Calu3 (cell line): Measurements from ENCODE around the gene SETX. TPM values are rescaled to one million over a fixed set of nuclear protein-coding genes. Genes with fewer than 3 reads are reported as not detected.

Experiments
- BruUV-seq: library from RNA; stranded (reverse); fragments of 400-500 nt; replicated peaks from 2 replicates; lab custom pipeline; 2021; lab: Mats Ljungman, UMichigan
- CTCF ChIA-PET: fragments of 300-600 bp; sonication (Branson Sonifier 250); formaldehyde crosslinking; loops from one replicate; lab custom pipeline; 2022; ENCODE audit warnings: antibody characterized with exemption; lab: Charles Lee
- DNase-seq: peaks from one replicate; pipeline ENCODE4 v3.0.0; 2022
- H3K27ac Mint-ChIP-seq: one replicate; pipeline ENCODE4 v1.8.0; 2022; ENCODE audit warnings: mixed read lengths; ENCODE audit not compliant: unreplicated experiment
- H3K27me3 Mint-ChIP-seq: one replicate; pipeline ENCODE4 v1.8.0; 2022; ENCODE audit warnings: mixed read lengths; ENCODE audit not compliant: unreplicated experiment
- H3K36me3 Mint-ChIP-seq: one replicate; pipeline ENCODE4 v1.8.0; 2022; ENCODE audit warnings: mild to moderate bottlenecking, moderate library complexity, mixed read lengths; ENCODE audit not compliant: insufficient read depth, unreplicated experiment
- H3K4me1 Mint-ChIP-seq: one replicate; pipeline ENCODE4 v1.8.0; 2022; ENCODE audit warnings: mild to moderate bottlenecking, low read depth, mixed read lengths; ENCODE audit not compliant: unreplicated experiment
- H3K4me3 Mint-ChIP-seq: one replicate; pipeline ENCODE4 v1.8.0; 2022; ENCODE audit warnings: mild to moderate bottlenecking, low read depth, moderate library complexity, mixed read lengths; ENCODE audit not compliant: unreplicated experiment
- H3K9me3 Mint-ChIP-seq: one replicate; pipeline ENCODE4 v1.8.0; 2022; ENCODE audit warnings: low read depth, mixed read lengths; ENCODE audit not compliant: unreplicated experiment
- intact Hi-C: fragments of 100-400 bp; cut with micrococcal nuclease; formaldehyde crosslinking; loops from one replicate; pipeline ENCODE4 v1.10.0; 2022; ENCODE audit not compliant: unreplicated experiment
- total RNA-seq: library from RNA; stranded (reverse); gene quantifications from 2 replicates; pipeline ENCODE4 v1.2.3, GENCODE V29; 2022
- TF ChIP-seq, protein P1 (sequence below): fragments of 200-600 bp; IDR thresholded peaks from one replicate; pipeline ENCODE4 v1.8.0; 2022; ENCODE audit warnings: antibody characterized with exemption; ENCODE audit not compliant: unreplicated experiment

Gene SETX
- total RNA-seq, 1 experiment from 2014 or later = 24.2 TPM

GRCh38 chr9:132232522-132232921 is 122.3 kb downstream of the SETX start:
- H3K9me3 Mint-ChIP-seq = no peaks in the 10 kb centered on the region
- H3K4me3 Mint-ChIP-seq = no peak overlapping the region
- intact Hi-C loops = no loop called here
- DNase-seq = no peak
- TF ChIP-seq, protein P1, sequence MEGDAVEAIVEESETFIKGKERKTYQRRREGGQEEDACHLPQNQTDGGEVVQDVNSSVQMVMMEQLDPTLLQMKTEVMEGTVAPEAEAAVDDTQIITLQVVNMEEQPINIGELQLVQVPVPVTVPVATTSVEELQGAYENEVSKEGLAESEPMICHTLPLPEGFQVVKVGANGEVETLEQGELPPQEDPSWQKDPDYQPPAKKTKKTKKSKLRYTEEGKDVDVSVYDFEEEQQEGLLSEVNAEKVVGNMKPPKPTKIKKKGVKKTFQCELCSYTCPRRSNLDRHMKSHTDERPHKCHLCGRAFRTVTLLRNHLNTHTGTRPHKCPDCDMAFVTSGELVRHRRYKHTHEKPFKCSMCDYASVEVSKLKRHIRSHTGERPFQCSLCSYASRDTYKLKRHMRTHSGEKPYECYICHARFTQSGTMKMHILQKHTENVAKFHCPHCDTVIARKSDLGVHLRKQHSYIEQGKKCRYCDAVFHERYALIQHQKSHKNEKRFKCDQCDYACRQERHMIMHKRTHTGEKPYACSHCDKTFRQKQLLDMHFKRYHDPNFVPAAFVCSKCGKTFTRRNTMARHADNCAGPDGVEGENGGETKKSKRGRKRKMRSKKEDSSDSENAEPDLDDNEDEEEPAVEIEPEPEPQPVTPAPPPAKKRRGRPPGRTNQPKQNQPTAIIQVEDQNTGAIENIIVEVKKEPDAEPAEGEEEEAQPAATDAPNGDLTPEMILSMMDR = no peak
- H3K4me1 Mint-ChIP-seq = peaks cover 6% of the 10 kb centered on the region
- CTCF ChIA-PET = no interaction called here
- H3K27ac Mint-ChIP-seq = no peak overlapping the region
- peaks cover 80% of the 10 kb centered on the region for H3K27me3 Mint-ChIP-seq
- BruUV-seq = no TSS peak
- H3K36me3 Mint-ChIP-seq = no peaks in the 10 kb centered on the region

DNA sequence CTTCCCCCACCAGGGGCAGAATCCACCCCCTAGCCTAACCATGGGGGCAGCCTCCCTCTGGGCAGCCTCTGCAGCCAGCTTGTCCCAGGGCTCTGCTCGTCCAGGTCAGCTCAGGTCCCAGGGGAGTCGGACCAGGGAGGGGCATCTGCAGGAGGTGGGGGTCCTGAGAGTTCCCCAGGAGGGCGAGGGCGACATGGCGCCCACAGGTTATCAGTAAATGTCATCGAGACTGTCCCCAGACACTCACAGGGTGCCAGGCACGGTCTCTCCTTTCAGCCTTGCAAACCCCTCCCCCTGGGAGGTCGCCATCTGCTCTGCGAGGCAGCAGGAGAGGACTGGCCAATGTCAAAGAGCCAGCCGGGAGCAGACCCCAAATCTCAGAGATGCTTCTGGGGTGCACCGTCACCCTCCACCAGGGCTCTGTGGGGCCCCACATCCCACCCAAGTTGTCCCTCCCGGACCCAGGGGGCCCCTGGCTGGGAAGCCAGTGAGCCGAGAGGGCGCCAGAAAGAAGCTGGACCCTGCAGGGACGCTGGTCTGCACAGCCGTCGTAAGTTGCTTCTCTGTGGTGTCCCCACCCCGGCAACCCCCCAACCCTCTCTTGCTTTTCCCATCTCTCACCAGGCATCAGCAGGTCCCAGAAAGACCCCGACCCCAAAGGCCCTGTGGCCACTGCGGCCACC is 123.6 kb downstream of the SETX start:
- Mint-ChIP-seq H3K4me3 (no peak overlapping the region), H3K4me1 (no peaks in the 10 kb centered on the region), H3K9me3 (no peaks in the 10 kb centered on the region), H3K27me3 (peaks cover 80% of the 10 kb centered on the region), H3K27ac (no peak overlapping the region), H3K36me3 (no peaks in the 10 kb centered on the region)
- DNase-seq = no peak
- CTCF ChIA-PET = interaction anchor here (0.7 kb wide), 1 partner anchor 13 kb away, joined by 3 read pairs; no protein-coding TSS in a partner anchor
- intact Hi-C loops = no loop called here
- BruUV-seq = no TSS peak
- TF ChIP-seq, protein P1 = no peak

DNA sequence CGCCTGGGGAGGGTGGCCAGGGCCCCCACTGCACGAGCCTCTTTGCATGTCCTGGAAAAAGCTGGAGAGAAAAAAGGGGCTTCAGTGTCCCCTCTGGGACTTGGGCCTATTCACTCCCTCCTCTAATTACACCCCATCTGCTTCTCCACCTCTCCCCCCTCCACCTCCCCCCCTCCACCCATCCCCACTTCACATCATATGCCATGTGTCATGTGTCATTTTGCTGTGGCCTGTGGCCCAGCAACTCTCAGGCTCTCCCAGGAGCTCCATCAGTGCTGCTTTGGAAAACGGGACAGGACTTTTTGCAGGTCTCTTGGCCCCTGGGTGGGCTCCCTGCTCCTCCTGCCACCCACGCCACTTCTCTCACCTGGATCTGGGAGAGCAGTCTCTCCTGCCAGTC is 124.2 kb downstream of the SETX start:
- TF ChIP-seq, protein P1 = no peak
- H3K9me3 Mint-ChIP-seq = no peaks in the 10 kb centered on the region
- peaks cover 80% of the 10 kb centered on the region for H3K27me3 Mint-ChIP-seq
- CTCF ChIA-PET = interaction anchor here (0.7 kb wide), 1 partner anchor 13 kb away, joined by 3 read pairs; no protein-coding TSS in a partner anchor
- H3K4me1 Mint-ChIP-seq = no peaks in the 10 kb centered on the region
- H3K4me3 Mint-ChIP-seq = no peak overlapping the region
- H3K36me3 Mint-ChIP-seq = no peaks in the 10 kb centered on the region
- H3K27ac Mint-ChIP-seq = no peak overlapping the region
- DNase-seq = no peak
- BruUV-seq = no TSS peak
- intact Hi-C loops = no loop called here

DNA sequence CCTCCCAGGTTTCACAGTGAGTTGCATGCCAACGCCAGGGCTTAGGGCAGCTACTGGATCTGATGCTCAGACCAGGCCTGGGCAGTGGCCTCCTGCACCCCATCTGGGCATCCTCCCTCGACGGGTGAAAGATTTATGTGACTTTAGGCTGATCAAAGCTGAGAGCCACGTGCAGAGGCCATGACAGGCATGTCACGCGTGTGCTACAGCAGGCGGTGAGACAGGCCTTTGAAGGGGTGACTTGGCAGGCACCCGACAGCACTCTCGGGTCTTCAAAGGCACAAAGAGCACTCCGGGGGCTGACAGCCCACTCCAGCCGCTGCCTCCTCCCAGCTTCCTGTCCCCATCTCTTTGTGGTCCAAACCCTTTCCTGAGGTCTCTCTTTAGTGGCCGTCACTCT is 126.7 kb downstream of the SETX start:
- intact Hi-C loops = no loop called here
- no peaks in the 10 kb centered on the region for H3K9me3 Mint-ChIP-seq
- H3K27ac Mint-ChIP-seq = no peak overlapping the region
- no TSS peak for BruUV-seq
- DNase-seq = no peak
- CTCF ChIA-PET = no interaction called here
- H3K36me3 Mint-ChIP-seq = no peaks in the 10 kb centered on the region
- peaks cover 82% of the 10 kb centered on the region for H3K27me3 Mint-ChIP-seq
- TF ChIP-seq, protein P1 = no peak
- H3K4me1 Mint-ChIP-seq = no peaks in the 10 kb centered on the region
- no peak overlapping the region for H3K4me3 Mint-ChIP-seq
